ENCODE data around the gene TTYH1. TPM values are rescaled to one million over a fixed set of nuclear protein-coding genes. Genes with fewer than 3 reads are reported as not detected.

Gene TTYH1
- total and polyA plus RNA-seq, 9 of the 15 experiments (the other 6 are each of a cell fraction or from before 2014, with no cell fraction given): 0.08 TPM; not detected in 8

GRCh38 chr19:54414156-54414555 lies 1.1 kb upstream of the TTYH1 start:
- no peaks in the 10 kb centered on the region for H3K36me3 ChIP-seq (ENCODE audit: control insufficient read depth, insufficient read depth, low read length)
- peaks cover 0 to 23% of the 10 kb centered on the region in 2 experiments; a peak in 3 of 5 replicates for H3K4me1 ChIP-seq (replicated peaks in 1 of 2; ENCODE audit: control insufficient read depth in 2 of 2, insufficient read depth in 2 of 2, low read length in 2 of 2)
- no peak overlapping the region for H3K27ac ChIP-seq (ENCODE audit: extremely low read depth, low read depth, low read length)
- no TSS peak for BruUV-seq (replicated peaks)
- H3K9ac ChIP-seq (ENCODE audit: insufficient read depth in 1 of 2, low read depth in 2 of 2, low read length in 2 of 2): no peak overlapping the region
- no peaks in the 10 kb centered on the region for H3K9me1 ChIP-seq (ENCODE audit: control insufficient read depth, insufficient read depth, low read length)
- no peak overlapping the region for H3K4me2 ChIP-seq (ENCODE audit: insufficient read depth, low read length)
- 0% methylated on average over 4 of the region's 4 CpGs for WGBS (ENCODE audit: insufficient coverage, low coverage, missing lambda C conversion rate)
- in situ Hi-C loops (cut with MboI) (no loop called here), intact Hi-C loops (cut with micrococcal nuclease) (no loop called here)
- CTCF ChIA-PET (ENCODE audit: low intra/inter-chr PET ratio): no interaction called here
- FAIRE-seq (no peak), ATAC-seq (no peak), DNase-seq (ENCODE audit: extremely low read depth in 1 of 4, low spot score in 3 of 4) (no peak)
- no peaks in the 10 kb centered on the region for H3K9me3 ChIP-seq (replicated peaks; ENCODE audit: control insufficient read depth, insufficient read depth, low read depth, low read length)
- H3K4me3 ChIP-seq: no peak overlapping the region
- 0 out of 2 replicates have a peak, but pooled peaks have one; percentile 25 for TF ChIP-seq EHMT2 (IDR thresholded peaks at IDR 0.05)
- TF ChIP-seq ATF1 (CRISPR knock-in tag; IDR thresholded peaks at IDR 0.05): no peak
- TF ChIP-seq ATF1 (tag; IDR thresholded peaks at IDR 0.05): peak; percentile 32; the same call in 1 of the 2 replicates
- TF ChIP-seq ZNF695 (CRISPR knock-in tag; IDR thresholded peaks at IDR 0.05): no peak
- no peak for TF ChIP-seq NR4A1 (CRISPR knock-in tag; IDR thresholded peaks at IDR 0.05)
- TF ChIP-seq NR4A1 (tag; IDR thresholded peaks at IDR 0.05): no peak
- TF ChIP-seq NBN (IDR thresholded peaks at IDR 0.05; ENCODE audit: low read depth): no peak
- no peak for TF ChIP-seq ZNF282 (CRISPR knock-in tag; IDR thresholded peaks at IDR 0.05)
- TF ChIP-seq CCAR2 (IDR thresholded peaks at IDR 0.05; ENCODE audit: low read depth, low read length): no peak
- TF ChIP-seq PRPF4 (IDR thresholded peaks at IDR 0.05; ENCODE audit: insufficient read depth, low read depth, low read length, poor library complexity, severe bottlenecking): no peak
- no peak overlapping the region for H2AFZ ChIP-seq (ENCODE audit: low read depth, low read length)
- H3K27me3 ChIP-seq (ENCODE audit: control insufficient read depth in 2 of 2, insufficient read depth in 2 of 2, low read length in 2 of 2): peaks cover 0 to under 1% of the 10 kb centered on the region in 2 experiments; a peak in 3 of 5 replicates
- H3K79me2 ChIP-seq (ENCODE audit: control insufficient read depth, insufficient read depth, low read length): no peaks in the 10 kb centered on the region
- H4K20me1 ChIP-seq (replicated peaks; ENCODE audit: control insufficient read depth, insufficient read depth, low read length): no peaks in the 10 kb centered on the region; the same call in 1 of the 2 replicates
- POLR2A ChIA-PET: no interaction called here

Data from K562 (cell line).